Measurements from ENCODE around the gene LORICRIN. TPM values are rescaled to one million over a fixed set of nuclear protein-coding genes. Genes with fewer than 3 reads are reported as not detected.
A peak's percentile ranks its signal among the peaks of the same experiment; 100 is the strongest.

Gene LORICRIN
- total RNA-seq, 4 donors from 2014 or later = 0.44 TPM; not detected in 3

- 0 to 15% methylated on average over 1 to 2 of the region's 2 CpGs for WGBS, 2 donors
- Histone ChIP-seq H3K36me3 (no peaks in the 10 kb centered on the region), H3K27me3 (peaks cover 0 to 1% of the 10 kb centered on the region in 2 donors), H3K27ac (no peak overlapping the region), H3K4me3 (no peak overlapping the region), H3K4me1 (no peaks in the 10 kb centered on the region), H3K9me3 (no peaks in the 10 kb centered on the region)
- DNase-seq (ENCODE audit: low spot score in 2 of 2) = no peak
- TF ChIP-seq EP300 (IDR thresholded peaks at IDR 0.05) (no peak), POLR2A (IDR thresholded peaks at IDR 0.05) (no peak), CTCF (IDR thresholded peaks at IDR 0.05) (peak in 1 of 5 experiments; percentile 24)
Measured at GRCh38 chr1:153277852-153278251, 18.4 kb downstream of the LORICRIN start.

- H3K27ac ChIP-seq = no peak overlapping the region
- H3K4me3 ChIP-seq = no peak overlapping the region
- no peaks in the 10 kb centered on the region for H3K9me3 ChIP-seq
Measured at GRCh38 chr1:153288634-153289275, 29.3 kb downstream of the LORICRIN start.

GRCh38 chr1:153291514-153291913, 32.0 kb downstream of the LORICRIN start:
- 76 to 92% methylated on average over 5 of the region's 5 CpGs for WGBS, 2 donors
- DNase-seq (ENCODE audit: low spot score in 2 of 2) = no peak
- TF ChIP-seq EP300 (IDR thresholded peaks at IDR 0.05) (no peak), POLR2A (IDR thresholded peaks at IDR 0.05) (no peak), CTCF (IDR thresholded peaks at IDR 0.05) (no peak)

More at GRCh38 chr1:153288634-153289275, 29.3 kb downstream of the LORICRIN start:
- no peak for TF ChIP-seq EP300 (IDR thresholded peaks at IDR 0.05)
- H3K4me1 ChIP-seq = no peaks in the 10 kb centered on the region
- WGBS, 2 donors = 62 to 67% methylated on average over 11 of the region's 11 CpGs
- no peaks in the 10 kb centered on the region for H3K27me3 ChIP-seq
- no peaks in the 10 kb centered on the region for H3K36me3 ChIP-seq
- no peak for DNase-seq (ENCODE audit: low spot score in 2 of 2)

DNA sequence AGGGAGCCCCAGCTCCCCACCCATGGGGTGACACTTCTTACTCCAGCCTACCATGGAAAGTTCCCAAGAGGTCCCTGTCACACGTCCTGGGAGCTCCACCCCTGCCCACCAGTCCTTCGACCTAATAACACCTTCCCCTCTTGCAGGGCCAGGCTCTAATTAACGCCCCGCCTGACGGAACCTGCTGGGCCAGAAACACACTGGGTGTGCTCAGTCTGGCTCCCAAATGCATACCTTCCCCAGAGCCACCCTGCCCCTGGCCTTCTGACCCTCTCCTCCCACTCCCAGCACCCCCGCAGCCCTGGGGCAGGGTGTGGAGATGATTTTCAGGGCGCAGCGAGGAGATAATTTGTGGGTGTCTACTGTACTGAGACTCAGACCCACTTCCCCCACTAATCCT, 32.7 kb downstream of the LORICRIN start:
- Histone ChIP-seq H3K4me3 (no peak overlapping the region), H3K36me3 (no peaks in the 10 kb centered on the region), H3K27me3 (no peaks in the 10 kb centered on the region), H3K4me1 (no peaks in the 10 kb centered on the region), H3K27ac (no peak overlapping the region), H3K9me3 (no peaks in the 10 kb centered on the region)
- TF ChIP-seq CTCF (IDR thresholded peaks at IDR 0.05) = no peak
- TF ChIP-seq EP300 (IDR thresholded peaks at IDR 0.05) = no peak
- no peak for TF ChIP-seq POLR2A (IDR thresholded peaks at IDR 0.05)
- WGBS, 2 donors = 45 to 58% methylated on average over 8 of the region's 8 CpGs
- DNase-seq (ENCODE audit: low spot score in 2 of 2) = no peak

More at GRCh38 chr1:153291514-153291913, 32.0 kb downstream of the LORICRIN start:
- no peaks in the 10 kb centered on the region for H3K4me1 ChIP-seq
- no peak overlapping the region for H3K4me3 ChIP-seq
- H3K9me3 ChIP-seq = no peaks in the 10 kb centered on the region
- no peak overlapping the region for H3K27ac ChIP-seq
- no peaks in the 10 kb centered on the region for H3K27me3 ChIP-seq
- H3K36me3 ChIP-seq = no peaks in the 10 kb centered on the region

- no peaks in the 10 kb centered on the region for H3K9me3 ChIP-seq
- WGBS, 2 donors = 70 to 77% methylated on average over 25 of the region's 25 CpGs
- no peak overlapping the region for H3K4me3 ChIP-seq
- no peaks in the 10 kb centered on the region for H3K4me1 ChIP-seq
- H3K27ac ChIP-seq = no peak overlapping the region
- no peak for DNase-seq (ENCODE audit: low spot score in 2 of 2)
- no peaks in the 10 kb centered on the region for H3K27me3 ChIP-seq
- TF ChIP-seq CTCF (IDR thresholded peaks at IDR 0.05) = no peak
- TF ChIP-seq EP300 (IDR thresholded peaks at IDR 0.05) = no peak
- no peak for TF ChIP-seq POLR2A (IDR thresholded peaks at IDR 0.05)
- no peaks in the 10 kb centered on the region for H3K36me3 ChIP-seq
Measured at GRCh38 chr1:153292740-153293479, 33.4 kb downstream of the LORICRIN start.

Measured in tibial nerve (tissue), 4 donors.